ENCODE results near the gene SPHK2. TPM values are rescaled to one million over a fixed set of nuclear protein-coding genes. Genes with fewer than 3 reads are reported as not detected.

The SPHK2 gene
- total and polyA plus RNA-seq, 2 donors, result 4.9 to 22.0 TPM

DNA sequence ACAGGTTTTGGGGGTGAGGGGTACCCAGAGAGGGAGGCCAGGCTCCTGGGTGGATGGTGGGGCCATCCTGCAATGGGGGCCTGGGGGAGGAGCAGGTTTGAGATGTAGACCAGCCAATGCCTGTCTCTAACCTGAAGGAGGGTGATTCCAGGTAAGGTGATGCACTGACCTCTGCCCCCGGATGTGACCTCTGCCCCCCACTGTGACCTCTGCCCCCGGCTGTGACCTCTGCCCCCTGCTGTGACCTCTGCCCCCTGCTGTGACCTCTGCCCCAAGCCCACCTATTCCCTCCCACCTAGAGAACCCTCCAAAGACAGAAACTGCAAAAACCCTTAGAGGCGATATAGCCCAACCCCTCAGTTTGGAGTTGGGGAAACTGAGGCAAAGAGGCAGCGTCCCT is 23.1 kb upstream of the SPHK2 start:
- no peak for DNase-seq (ENCODE audit: extremely low spot score)
- Histone ChIP-seq H3K36me3 (ENCODE audit: insufficient read depth) (no peaks in the 10 kb centered on the region), H3K4me3 (ENCODE audit: low read depth, low read length) (no peak overlapping the region), H3K27ac (ENCODE audit: low read depth) (no peak overlapping the region), H3K4me1 (ENCODE audit: insufficient read depth) (no peaks in the 10 kb centered on the region)
- WGBS, result 78% methylated on average over 4 of the region's 4 CpGs

DNA sequence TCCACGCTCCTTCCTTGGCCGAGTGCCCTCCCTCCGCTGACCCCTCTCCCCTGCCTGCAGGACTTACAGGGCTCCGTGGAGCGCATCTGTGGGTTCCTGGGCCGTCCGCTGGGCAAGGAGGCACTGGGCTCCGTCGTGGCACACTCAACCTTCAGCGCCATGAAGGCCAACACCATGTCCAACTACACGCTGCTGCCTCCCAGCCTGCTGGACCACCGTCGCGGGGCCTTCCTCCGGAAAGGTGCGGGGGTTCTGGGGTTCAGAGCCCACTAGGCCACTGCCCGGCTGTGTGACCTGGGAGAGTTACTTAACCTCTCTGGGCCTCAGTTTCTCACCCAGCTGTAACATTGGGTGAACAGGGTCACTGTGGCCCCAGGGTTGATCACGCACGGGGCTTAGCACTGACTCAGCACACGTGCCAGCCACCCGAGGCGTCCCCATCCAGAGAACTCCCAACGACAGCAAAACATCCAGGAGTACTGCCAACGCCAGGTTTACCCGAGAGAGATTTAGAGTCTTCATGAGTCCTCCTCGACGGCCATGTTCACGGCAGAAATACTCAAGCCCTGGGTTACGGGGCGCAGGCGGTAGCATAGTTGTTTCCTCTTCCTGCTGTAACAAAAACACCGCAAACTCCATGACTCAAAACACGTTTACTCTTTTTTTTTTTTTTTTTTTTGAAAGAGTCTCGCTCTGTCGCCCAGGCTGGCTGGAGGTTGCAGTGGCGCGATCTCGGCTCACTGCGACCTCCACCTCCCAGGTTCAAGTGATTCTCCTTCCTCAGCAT is 22.4 kb upstream of the SPHK2 start:
- no peak overlapping the region for H3K27ac ChIP-seq (ENCODE audit: low read depth)
- no peaks in the 10 kb centered on the region for H3K36me3 ChIP-seq (ENCODE audit: insufficient read depth)
- no peak for DNase-seq (ENCODE audit: extremely low spot score)
- H3K4me3 ChIP-seq (ENCODE audit: low read depth, low read length), result no peak overlapping the region
- no peaks in the 10 kb centered on the region for H3K4me1 ChIP-seq (ENCODE audit: insufficient read depth)
- WGBS, result 79% methylated on average over 39 of the region's 39 CpGs

DNA sequence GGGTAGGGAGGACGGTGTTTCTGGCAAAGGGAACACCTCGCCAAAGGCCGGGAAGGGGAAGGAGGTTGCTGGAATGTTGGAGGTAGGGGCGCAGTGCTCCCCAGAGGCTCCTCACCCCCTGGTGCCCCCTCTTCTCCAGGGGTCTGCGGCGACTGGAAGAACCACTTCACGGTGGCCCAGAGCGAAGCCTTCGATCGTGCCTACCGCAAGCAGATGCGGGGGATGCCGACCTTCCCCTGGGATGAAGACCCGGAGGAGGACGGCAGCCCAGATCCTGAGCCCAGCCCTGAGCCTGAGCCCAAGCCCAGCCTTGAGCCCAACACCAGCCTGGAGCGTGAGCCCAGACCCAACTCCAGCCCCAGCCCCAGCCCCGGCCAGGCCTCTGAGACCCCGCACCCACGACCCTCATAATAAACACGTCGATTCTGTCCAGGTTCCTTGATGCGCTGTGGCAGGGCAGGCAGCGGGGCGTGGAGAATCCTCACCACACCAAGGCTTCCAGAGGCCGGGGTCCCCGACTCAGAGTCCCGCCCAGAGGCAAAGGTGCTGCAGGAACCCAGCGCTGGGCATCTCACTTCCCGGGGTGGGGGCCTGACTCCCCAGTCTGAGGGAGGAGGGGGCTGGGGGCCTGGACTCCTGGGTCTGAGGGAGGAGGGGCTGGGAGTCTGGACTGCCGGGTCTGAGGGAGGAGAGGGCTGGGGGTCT is 20.2 kb upstream of the SPHK2 start:
- H3K4me1 ChIP-seq (ENCODE audit: insufficient read depth), result no peaks in the 10 kb centered on the region
- 69% methylated on average over 30 of the region's 30 CpGs for WGBS

DNA sequence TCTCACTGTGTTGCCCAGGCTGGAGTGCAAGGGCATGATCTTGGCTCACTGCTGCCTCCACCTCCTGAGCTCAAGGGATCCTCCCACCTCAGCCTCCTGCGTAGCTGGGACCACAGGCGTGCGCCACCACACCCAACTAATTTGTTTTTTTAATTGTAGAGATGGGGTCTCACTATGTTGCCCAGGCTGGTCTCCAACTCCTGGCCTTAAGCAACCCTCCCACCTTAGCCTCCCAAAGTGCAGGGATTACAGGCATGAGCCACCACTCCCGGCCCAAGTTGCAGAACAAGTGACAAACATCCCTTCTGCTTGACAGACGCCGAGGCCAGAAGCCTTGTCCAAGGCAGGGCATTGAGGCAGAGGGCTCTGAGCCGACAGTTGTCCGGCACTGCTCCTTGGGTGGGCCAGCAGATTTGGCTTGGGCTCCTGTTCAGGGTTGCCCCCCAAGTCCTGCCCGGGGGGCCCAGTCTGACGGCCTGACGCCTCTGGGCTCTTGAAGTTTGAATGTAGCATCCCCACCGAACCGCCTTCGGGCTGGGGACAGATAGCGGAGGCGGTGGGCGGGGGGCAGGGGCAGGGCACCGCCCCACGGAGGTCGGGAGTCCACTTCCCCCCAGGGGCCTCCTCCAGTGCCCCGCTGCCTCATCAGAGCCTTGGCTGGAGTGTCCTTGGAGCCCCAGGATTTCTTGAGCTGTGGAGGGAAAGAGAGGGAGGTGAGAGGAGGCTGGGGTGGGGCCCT is 18.5 kb upstream of the SPHK2 start:
- H3K4me3 ChIP-seq (ENCODE audit: low read depth, low read length), result no peak overlapping the region
- no peaks in the 10 kb centered on the region for H3K4me1 ChIP-seq (ENCODE audit: insufficient read depth)
- no peaks in the 10 kb centered on the region for H3K36me3 ChIP-seq (ENCODE audit: insufficient read depth)
- no peak for DNase-seq (ENCODE audit: extremely low spot score)
- no peak overlapping the region for H3K27ac ChIP-seq (ENCODE audit: low read depth)
- 88% methylated on average over 21 of the region's 21 CpGs for WGBS

More for the DNA sequence above, 20.2 kb upstream of the SPHK2 start:
- no peak for DNase-seq (ENCODE audit: extremely low spot score)
- Histone ChIP-seq H3K27ac (ENCODE audit: low read depth) (no peak overlapping the region), H3K4me3 (ENCODE audit: low read depth, low read length) (no peak overlapping the region), H3K36me3 (ENCODE audit: insufficient read depth) (no peaks in the 10 kb centered on the region)

DNA sequence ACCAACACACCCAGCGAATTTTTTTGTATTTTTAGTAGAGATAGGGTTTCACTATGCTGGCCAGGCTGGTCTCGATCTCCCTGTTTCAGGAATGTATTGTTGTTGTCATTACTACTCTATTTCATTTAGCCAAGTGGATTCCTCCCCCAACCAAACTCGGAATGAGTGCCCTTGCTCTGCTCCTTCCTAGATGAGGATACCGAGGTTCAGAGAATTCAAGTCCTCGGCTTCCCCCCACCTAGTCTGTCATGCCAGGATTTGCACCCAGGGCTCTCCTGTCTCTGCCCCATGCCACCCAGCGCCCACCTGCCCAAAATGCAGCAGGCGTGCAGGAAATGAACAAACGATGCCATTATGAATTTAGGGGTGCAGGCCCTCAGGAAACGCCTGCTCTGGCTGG is 16.3 kb upstream of the SPHK2 start:
- Histone ChIP-seq H3K4me1 (ENCODE audit: insufficient read depth) (no peaks in the 10 kb centered on the region), H3K36me3 (ENCODE audit: insufficient read depth) (no peaks in the 10 kb centered on the region), H3K27ac (ENCODE audit: low read depth) (no peak overlapping the region), H3K4me3 (ENCODE audit: low read depth, low read length) (no peak overlapping the region)
- 84% methylated on average over 9 of the region's 9 CpGs for WGBS
- no peak for DNase-seq (ENCODE audit: extremely low spot score)

DNA sequence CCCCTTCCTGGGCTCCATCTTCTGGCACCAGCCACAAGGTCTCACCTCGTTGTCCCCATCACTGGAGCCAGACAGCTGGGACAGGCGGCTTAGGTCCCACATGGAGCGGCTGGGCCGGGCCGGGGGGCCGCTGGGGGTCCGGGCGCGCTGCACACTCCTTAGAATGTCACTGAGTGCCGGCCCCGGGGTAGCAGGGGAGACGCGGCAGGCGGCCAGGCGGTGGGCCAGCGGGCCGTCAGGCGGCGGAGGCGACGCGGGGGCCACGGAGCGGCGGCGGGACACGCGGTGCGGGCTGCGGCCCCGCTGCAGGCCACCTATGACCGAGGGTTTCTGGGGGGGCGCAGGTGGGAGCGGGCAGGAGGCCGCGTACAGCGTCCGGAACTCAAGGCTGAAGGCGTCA is 15.9 kb upstream of the SPHK2 start:
- DNase-seq (ENCODE audit: extremely low spot score), result no peak
- Histone ChIP-seq H3K4me3 (ENCODE audit: low read depth, low read length) (no peak overlapping the region), H3K27ac (ENCODE audit: low read depth) (no peak overlapping the region), H3K4me1 (ENCODE audit: insufficient read depth) (no peaks in the 10 kb centered on the region), H3K36me3 (ENCODE audit: insufficient read depth) (no peaks in the 10 kb centered on the region)
- 92% methylated on average over 39 of the region's 39 CpGs for WGBS

DNA sequence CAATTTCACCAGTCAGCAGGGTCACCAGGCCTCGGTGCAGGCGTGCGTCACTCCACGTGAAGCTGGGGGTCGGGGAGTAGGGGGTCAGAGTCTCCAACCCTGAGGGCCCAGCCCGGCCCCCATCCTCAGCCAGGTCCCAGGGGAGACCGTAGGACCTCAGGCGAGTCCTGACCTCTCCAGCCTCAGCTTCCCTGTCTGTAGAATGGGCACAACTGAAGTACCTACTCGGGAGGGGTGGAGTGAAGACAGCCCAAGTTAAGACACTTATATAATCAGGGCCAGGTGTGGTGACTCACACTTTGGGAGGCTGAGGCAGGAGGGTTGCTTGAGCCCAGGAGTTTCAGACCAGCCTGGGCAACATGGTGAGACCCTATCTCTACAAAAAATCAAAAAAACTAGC is 15.5 kb upstream of the SPHK2 start:
- no peak for DNase-seq (ENCODE audit: extremely low spot score)
- Histone ChIP-seq H3K4me3 (ENCODE audit: low read depth, low read length) (no peak overlapping the region), H3K27ac (ENCODE audit: low read depth) (no peak overlapping the region), H3K4me1 (ENCODE audit: insufficient read depth) (no peaks in the 10 kb centered on the region), H3K36me3 (ENCODE audit: insufficient read depth) (no peaks in the 10 kb centered on the region)
- 91% methylated on average over 9 of the region's 9 CpGs for WGBS

DNA sequence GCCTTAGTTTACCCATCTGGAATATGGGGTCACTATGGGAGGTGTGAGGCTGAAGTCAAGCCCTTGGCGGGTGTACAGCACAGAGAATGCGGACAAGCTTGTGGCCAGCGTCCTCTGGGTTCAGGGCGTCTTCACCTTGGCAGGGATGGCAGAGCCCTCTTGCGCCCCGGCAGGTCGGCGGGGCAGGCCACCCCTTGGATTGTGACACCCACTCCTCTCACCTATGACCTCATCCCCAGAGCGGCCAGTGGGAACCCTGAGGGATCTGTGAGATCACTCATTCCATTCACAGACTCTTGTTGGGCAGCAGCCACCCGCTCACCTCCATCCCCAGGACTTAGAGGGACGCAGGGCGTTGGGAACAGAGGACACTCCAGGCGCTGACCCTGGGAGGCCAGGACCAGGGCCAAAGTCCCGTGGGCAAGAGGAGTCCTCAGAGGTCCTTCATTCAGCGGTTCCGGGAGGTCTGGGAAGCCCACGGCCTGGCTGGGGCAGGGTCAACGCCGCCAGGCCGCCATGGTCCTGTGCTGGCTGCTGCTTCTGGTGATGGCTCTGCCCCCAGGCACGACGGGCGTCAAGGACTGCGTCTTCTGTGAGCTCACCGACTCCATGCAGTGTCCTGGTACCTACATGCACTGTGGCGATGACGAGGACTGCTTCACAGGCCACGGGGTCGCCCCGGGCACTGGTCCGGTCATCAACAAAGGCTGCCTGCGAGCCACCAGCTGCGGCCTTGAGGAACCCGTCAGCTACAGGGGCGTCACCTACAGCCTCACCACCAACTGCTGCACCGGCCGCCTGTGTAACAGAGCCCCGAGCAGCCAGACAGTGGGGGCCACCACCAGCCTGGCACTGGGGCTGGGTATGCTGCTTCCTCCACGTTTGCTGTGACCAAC is 12.6 kb upstream of the SPHK2 start, which contains the start of gene SPACA4:
TSS of gene SPACA4 (plus strand) at position 280 of the 896 bp plus-strand sequence. CDS start at position 517, 237 bp downstream.
- no peak for DNase-seq (ENCODE audit: extremely low spot score)
- WGBS, result 90% methylated on average over 39 of the region's 39 CpGs

DNA sequence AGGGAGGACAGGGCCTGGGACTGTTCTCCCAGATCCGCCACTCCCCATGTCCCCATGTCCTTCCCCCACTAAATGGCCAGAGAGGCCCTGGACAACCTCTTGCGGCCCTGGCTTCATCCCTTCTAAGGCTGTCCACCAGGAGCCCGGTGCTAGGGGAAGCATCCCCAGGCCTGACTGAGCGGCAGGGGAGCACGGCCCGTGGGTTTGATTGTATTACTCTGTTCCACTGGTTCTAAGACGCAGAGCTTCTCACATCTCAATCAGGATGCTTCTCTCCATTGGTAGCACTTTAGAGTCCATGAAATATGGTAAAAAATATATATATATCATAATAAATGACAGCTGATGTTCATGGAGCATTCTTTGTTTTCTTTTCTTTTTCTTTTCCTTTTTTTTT is 11.9 kb upstream of the SPHK2 start:
- no peak overlapping the region for H3K27ac ChIP-seq (ENCODE audit: low read depth)
- H3K4me1 ChIP-seq (ENCODE audit: insufficient read depth), result no peaks in the 10 kb centered on the region
- no peaks in the 10 kb centered on the region for H3K36me3 ChIP-seq (ENCODE audit: insufficient read depth)
- no peak overlapping the region for H3K4me3 ChIP-seq (ENCODE audit: low read depth, low read length)
- DNase-seq (ENCODE audit: extremely low spot score), result no peak
- WGBS, result 83% methylated on average over 7 of the region's 7 CpGs

More for the DNA sequence above, 12.6 kb upstream of the SPHK2 start, which contains the start of gene SPACA4:
- Histone ChIP-seq H3K36me3 (ENCODE audit: insufficient read depth) (no peaks in the 10 kb centered on the region), H3K4me3 (ENCODE audit: low read depth, low read length) (no peak within 1 kb of the TSS), H3K27ac (ENCODE audit: low read depth) (no peak within 1 kb of the TSS), H3K4me1 (ENCODE audit: insufficient read depth) (no peaks in the 10 kb centered on the region)

DNA sequence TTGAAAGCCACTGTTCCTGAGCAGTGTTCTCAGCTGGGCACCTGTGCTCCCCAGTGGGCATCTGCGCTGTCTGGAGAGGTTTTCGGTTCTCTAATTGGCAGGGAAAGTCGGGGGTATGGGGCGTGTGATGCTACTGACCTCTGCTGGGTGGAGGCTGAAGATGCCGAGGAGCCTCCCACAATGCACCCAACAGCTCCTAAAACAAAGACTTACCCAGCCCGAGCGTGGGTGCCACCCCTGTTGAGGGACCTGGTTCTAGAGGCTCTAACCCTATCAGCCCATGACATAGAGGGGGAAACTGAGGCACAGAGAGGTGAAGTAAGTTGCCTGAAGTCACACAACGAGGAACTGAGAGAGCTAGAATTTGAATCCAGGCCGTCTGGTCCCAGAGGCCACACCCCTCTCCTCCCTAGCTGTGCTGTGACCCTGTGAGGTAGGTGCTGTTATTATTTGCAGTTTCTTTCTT is 10.5 kb upstream of the SPHK2 start:
- DNase-seq (ENCODE audit: extremely low spot score), result no peak
- Histone ChIP-seq H3K27ac (ENCODE audit: low read depth) (no peak overlapping the region), H3K36me3 (ENCODE audit: insufficient read depth) (no peaks in the 10 kb centered on the region), H3K4me1 (ENCODE audit: insufficient read depth) (no peaks in the 10 kb centered on the region), H3K4me3 (ENCODE audit: low read depth, low read length) (no peak overlapping the region)
- 15% methylated on average over 9 of the region's 9 CpGs for WGBS

DNA sequence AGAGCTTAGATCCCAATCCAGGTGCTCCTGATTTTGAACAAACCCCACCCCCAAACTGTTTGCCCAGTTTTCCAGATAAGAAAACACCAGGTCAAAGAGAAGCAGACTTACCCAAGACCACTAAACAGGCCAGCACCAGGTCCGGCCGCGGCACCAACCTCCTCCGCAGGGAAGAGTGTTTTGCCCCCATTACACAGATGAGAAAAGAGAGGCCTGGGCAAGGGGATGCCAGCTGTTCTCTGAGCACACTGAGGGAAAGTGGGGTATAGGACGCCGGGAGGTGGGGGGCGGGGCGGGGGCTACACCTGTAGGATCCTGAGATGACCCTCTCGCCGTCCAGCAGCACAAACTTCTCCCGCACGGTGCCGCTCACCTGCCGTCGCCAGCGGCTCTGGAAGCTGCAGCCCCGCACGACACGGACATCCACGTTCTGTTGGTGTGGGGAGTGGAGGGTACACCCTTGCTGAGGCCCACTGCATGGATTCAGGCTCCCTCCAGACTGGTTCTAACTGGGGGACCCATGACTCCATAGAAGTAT is 9.7 kb upstream of the SPHK2 start:
- no peak for DNase-seq (ENCODE audit: extremely low spot score)
- WGBS, result 94% methylated on average over 20 of the region's 20 CpGs
- Histone ChIP-seq H3K27ac (ENCODE audit: low read depth) (no peak overlapping the region), H3K4me1 (ENCODE audit: insufficient read depth) (no peaks in the 10 kb centered on the region), H3K4me3 (ENCODE audit: low read depth, low read length) (no peak overlapping the region), H3K36me3 (ENCODE audit: insufficient read depth) (no peaks in the 10 kb centered on the region)

DNA sequence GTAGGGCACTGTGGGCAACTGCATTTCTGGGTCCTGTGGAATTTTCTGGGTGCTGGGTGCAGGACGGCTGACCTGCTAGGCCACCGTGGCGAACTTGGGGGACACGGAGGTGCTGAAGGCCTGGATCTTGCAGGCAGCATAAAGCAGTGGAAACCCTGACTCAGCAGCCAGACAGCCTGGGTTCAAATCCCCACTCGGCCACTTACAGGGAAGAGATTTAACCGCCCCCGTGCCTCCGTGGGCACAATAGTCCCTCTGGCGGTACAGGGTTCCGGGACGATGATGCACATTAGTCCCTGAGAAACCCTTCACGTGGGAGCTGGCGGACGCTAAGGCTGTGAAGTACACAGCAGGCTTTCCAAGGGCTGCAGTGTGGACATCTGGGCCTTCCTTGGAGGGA is 7.4 kb upstream of the SPHK2 start:
- WGBS, result 91% methylated on average over 14 of the region's 14 CpGs
- no peak for DNase-seq (ENCODE audit: extremely low spot score)
- H3K4me1 ChIP-seq (ENCODE audit: insufficient read depth), result no peaks in the 10 kb centered on the region
- H3K27ac ChIP-seq (ENCODE audit: low read depth), result no peak overlapping the region
- no peak overlapping the region for H3K4me3 ChIP-seq (ENCODE audit: low read depth, low read length)
- H3K36me3 ChIP-seq (ENCODE audit: insufficient read depth), result no peaks in the 10 kb centered on the region

Data from urinary bladder (tissue), 4 donors.